Skin of body (tissue), 2 donors: ENCODE measurements around the gene ABCA1. TPM values are rescaled to one million over a fixed set of nuclear protein-coding genes. Genes with fewer than 3 reads are reported as not detected.

Experiments used
- DNase-seq: peaks from one replicate; lab custom pipeline; 2025; lab: John Stamatoyannopoulos, UW
- total RNA-seq: library from RNA; depleted of rRNA; stranded (reverse); fragments of >200 nt; gene quantifications from one replicate; pipeline ENCODE4 v1.2.3, GENCODE V29; 2014

The ABCA1 gene
- total RNA-seq, 1 donor from 2014 or later = 61.2 TPM

DNA sequence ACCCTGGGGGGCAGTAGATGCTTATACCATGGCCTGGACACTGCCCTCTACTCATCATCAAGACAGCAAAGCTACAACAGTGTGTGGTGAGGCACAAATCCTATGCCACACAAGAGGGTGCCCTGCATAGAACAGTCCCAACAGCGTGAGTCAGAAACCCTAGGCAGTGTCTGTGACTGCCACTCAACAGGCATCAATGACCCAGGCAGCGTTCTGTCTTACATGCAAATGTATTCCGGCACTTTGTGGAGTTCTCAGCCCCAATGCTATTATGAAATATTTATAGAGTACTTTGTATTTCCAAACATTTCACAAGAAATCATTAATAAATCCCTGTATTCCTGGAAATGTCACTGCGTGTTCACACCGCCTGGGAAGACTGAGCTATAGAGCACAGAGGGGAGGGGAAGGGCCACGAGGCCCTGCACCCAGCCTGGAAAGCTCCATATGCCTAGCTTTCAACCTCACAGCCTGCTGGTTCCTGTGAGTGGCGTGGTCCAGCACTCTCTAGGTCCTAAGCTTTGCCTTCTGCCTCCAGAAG lies 86.3 kb downstream of the ABCA1 start:
- no peak for DNase-seq

DNA sequence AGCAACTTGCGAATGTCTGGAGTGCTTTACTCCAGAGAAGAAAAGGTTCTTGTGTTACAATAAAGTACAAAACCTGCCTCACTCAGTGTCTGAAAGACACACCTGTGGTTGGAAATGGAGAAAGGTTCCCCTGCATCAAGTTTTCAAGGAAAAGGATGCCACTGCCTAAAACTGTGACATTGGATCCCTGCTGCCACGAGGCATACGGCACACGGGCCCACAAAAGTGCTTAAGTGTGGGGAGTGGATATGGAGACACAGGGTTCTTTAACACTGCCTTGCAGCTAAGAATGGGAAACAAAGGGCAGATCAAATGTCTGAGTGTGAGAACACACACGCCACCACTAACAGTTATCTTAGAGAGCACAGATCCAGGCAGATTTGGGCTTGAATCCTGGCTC lies 89.0 kb downstream of the ABCA1 start:
- DNase-seq = no peak

DNA sequence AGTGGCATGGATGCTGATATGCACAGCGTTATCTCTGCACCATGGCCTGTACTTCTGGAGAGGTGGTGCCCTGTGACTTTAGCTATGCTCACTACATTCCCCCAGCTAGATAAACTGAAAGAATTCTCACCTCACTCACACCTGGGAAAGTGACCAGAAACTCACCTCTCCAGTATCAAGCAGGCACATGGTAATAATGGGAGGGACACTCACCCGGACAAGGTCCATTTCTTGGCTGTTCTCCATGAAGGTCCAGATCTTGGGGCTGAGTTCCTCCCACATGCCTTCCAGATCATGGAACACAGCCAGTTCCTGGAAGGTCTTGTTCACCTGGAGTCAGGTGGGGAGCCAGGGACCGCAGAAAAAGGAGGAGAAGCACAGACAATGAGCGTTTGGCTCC lies 91.2 kb downstream of the ABCA1 start:
- no peak for DNase-seq

DNA sequence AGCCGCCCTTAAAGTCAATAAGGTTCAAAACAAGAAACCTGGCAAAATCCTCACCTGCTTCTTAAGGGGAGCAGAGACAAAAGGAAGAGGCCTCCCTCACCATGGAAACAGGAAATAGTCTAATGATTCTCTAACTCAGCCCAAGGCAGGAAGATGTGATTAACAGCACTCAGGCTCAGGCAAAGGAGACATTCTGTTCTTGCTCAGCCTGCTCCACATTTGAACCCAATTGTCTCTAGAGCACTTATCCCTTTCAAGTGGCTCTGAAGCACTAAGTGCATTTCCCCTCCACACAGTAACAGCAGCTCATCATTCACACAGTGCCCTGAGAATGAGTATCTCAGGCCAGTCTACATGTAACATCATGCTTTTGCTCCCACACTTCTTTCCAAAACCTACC lies 91.7 kb downstream of the ABCA1 start:
- DNase-seq = no peak

DNA sequence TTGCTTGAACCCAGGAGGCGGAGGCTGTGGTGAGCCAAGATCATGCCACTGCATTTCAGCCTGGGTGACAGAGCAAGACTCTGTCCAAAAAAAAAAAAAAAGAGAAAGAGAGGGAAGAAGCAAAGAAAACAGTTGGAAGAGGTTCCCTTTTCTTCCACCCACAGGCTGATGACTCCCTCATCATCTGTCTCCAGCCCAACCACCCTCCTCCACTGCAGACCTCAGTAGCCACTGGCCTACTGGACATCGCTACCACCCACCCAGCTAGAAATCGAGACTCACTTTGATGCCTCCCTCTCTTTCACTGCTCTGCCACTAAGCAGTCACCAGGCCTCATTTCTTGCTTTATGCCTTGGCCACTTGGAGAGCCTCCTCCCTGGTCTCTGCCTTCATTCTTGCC lies 92.8 kb downstream of the ABCA1 start:
- DNase-seq = no peak

DNA sequence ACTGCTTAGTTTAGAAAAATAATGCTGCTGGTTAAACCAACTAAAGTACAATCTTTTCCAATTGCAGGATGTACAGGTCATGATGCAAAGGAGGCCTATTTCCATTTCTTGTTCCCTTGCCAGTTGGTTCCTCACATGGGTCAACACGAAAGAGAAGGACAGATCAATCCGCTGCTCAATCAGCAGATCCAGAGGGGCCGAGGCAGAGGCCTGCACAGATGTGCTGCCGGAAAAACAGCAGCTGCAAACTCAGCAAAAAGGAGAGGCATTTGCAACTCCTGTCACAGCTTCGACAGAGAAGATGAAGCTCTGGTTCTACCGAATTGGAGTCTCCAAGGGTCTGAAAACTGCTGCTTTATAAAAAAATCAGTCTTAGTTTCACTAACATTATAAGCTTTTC lies 94.3 kb downstream of the ABCA1 start:
- DNase-seq = no peak

DNA sequence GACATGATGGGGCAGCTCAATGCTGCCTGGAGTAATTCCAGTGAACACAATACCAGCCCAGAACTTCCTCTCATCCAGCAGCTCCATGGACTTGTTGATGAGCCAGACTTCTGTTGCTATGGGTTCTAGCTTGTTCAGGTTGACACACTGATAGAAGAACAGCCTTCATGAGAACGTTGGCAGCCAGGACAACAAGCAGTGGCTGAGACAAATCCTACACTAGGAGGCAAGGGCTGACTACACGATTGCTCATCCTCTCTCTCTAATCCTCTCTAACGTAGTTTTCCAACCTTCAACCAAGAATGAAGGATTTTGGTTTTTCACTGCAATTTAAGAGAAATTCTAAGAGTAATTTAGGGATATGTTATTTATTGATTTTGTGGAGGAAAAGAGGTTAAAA lies 96.3 kb downstream of the ABCA1 start:
- DNase-seq = no peak

DNA sequence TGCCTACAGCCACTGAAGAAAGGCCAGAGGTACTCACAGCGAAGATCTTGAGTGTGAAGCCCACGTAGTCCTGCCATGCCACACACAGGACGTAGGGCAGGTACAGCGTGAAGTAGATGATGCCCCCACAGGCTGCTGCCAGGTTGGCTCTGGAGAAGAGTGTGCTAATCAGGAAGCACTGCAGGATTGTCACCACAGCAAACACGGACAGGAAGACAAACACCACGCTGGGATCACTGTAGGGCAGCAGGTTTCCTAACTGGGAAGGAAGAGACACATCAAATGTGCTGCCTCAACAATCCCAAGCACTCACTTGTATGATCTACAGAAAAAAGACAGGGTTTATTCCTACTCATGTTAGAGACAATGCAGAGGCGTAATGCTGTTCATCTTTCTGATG lies 101.0 kb downstream of the ABCA1 start:
- no peak for DNase-seq

DNA sequence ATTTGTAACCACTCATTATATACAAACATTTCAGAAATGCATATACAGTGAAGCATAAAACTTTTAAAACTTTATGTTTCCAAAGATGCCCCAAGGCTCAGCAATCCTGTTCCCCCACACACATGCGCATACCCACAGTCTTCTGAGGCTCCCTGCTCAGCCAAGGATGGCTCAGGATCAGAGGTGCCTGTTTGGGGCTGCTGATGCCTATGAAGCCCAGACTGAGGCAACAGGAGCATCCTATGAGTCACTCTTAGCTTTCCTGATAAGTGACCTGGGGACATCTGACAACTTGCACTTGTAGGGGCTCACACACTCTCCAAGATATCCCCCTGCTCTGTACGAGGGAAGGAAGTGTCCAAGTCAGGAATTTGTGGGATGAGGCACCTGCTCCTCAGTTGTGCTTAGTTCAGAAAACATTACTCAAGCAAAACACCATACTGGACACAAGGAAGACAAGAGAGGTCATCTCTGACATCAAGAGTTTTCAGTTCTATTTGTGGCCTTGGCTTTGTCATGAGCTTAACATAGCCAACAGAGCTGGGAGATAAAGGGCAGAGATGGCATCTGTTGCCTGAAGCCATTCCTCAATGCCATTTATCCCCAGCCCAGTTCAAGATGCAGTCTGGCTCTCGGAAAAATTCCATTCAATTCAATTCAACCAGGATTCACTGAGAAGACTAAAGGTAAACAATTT lies 101.7 kb downstream of the ABCA1 start:
- no peak for DNase-seq

DNA sequence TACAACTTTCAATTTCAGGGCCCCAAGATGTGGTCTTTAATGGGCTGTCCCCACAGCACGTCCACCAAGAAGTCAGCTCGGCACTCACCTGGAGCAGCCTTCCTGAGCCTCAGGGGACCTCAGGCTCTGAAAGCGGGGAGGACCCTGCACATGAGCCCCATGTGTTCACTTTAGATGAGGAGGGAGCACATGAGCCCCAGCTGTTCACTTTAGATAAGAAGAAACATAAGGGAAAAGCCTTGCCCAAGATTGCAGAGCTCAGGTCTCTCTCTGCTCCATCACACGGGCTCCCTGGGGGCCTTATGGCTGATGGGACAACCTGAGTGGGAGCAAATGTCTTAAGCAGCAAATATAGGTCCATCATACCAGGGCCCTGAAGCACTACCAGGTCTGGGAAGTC lies 107.6 kb downstream of the ABCA1 start:
- no peak for DNase-seq

DNA sequence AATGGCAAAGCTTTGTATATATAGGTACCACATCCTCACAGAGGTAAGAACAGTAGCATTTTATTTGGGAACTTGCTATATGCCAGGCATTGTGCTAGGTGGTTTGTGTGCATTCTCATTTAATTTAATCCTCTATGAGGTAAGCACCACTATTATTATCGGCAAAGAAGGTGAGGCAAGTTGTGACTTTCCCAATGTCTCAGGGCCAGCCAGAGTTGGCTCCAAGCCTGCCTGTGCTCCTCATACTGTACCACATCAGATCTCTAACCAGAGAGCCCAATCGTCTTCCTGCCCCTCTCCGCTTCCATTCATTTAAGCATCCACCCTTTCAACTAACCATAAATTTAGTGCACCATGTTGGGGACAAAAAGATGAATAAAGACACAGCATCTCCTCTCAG lies 108.9 kb downstream of the ABCA1 start:
- no peak for DNase-seq

DNA sequence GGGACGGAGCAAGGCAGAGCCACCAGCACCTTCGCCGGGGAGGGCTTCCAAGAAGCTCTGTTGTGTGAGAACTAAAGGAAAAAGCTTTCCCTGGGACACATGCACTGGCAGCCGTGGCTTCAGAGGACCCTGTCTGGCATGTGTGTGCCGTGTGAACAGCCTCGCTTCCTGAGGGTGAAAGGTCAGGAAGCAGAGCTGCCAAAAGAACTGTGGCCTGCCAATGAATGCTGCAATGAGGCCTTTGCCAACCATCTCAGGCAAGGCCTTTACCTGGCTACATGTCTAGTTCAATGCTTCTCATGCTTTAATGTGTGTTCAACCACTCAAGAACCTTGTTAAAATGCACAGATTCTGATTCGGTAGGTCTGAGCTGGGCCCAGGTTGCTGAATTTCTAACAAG lies 110.5 kb downstream of the ABCA1 start:
- no peak for DNase-seq

DNA sequence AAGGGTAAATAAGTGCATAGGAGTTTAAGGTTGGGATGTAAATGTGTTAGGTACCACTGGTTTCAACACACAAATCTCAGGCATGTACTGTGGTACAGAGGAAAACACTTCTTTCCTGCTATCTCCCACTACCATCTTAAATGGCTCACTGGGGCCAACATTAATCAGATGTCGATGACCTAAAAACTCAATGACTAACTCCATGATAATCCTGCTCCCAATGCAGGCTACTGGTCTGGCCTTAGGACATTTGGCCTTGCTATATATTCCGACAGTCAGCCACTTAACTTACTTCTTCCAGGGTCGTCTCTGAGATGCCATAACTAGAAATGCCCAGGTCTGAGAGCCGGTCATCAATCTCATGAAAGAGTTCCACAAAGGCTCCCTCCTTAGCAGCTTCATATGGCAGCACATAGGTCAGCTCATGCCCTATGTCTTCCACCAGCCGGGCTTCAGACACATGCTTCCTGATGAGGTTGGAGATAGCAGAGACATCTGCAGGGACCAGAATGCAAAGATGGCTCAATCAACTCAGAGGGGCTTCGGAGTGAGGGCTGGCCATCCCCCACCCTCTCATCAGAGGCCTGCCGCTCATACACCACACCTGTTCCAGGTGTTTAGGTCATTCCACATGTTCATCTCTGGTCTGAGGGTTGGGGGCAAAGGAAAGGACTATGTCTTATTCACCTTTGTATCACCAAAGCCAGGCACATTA lies 111.9 kb downstream of the ABCA1 start:
- DNase-seq = no peak

DNA sequence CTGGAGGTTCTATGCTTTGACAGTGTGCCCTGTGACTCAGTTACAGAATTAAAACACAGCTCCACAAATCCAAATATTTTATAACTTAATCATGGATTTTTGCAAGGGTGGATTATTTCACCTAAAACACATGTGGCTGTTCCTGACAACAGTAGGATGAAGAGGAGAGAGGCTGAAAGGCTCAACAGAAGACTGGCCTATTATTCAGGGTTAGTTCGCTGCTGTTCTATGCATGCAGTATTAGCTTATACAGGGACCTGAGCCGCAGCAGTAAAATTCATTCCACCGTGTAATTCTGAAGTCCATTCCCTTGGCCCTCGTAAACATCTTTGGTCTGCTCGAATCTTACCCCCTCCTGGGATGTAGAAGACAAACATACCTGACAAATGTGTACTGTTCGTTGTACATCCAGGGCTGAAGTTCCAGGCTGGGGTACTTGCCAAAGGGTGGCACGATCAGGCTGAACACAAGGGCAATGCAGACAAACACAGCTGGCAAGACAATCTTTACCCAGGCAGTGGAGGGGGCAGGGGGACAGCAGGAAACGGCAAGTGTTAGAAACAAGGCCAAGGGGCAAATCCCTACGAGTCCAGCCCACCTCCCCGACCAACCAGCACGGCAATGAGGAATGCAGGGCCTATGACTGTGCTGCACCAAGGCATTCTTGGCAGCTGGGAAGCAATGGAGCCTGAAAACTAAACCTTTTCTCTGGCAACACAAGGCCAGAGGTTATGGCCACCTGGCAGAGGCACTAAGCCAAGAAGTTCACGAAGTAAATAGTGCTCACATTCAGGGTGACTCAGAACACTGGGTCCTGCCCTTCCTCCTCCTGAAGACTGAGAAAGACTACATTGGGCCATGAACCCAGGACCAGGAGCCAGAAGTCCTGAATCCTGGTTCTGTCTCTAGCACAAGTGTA lies 117.3 kb downstream of the ABCA1 start:
- no peak for DNase-seq

DNA sequence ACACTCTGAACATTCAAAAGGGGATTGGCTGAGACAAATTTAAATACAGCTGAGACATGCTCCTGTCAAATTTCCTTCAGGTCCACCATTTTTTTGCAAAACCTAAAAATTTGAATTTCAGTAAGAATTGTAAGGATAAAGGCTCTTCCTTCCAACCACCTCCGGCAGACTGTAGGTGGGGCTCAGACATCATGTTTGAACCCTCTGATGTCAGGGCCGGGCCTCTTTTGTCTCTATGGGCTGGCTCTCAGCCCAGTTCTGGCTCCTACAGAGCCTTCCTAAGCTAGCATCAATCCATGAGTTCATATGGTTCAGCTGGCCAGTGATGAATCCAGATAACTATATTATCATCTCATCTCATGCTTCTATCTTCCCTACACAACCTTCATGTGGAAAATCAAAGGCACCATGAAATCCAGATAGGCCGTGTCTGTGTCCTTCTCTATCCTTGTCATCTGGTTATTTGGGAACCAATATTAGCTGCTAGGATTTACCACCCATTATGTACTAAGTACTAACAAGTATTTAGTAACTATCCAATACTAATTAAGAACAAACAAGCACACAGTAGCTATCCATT lies 119.8 kb downstream of the ABCA1 start:
- peak; percentile 13 for DNase-seq

DNA sequence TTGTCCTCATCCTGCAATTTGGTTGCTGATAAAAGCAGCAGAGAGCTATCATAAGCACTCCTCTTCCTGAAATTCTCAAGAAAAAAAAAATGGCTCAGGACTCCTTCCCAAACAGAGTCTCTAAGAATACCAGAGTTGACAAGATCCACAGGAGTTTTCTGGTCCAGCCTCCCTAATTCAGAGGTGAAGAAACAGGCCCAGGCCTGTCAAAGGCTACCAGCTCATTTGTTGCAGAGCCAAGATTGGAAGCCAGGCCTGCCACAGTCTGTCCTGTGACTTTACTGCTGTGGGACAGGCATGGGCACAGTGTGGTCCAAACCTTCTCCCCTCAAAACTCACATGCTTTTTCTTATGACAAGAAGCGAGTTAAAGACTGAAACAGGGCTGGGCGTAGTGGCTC lies 122.5 kb downstream of the ABCA1 start:
- DNase-seq = no peak

DNA sequence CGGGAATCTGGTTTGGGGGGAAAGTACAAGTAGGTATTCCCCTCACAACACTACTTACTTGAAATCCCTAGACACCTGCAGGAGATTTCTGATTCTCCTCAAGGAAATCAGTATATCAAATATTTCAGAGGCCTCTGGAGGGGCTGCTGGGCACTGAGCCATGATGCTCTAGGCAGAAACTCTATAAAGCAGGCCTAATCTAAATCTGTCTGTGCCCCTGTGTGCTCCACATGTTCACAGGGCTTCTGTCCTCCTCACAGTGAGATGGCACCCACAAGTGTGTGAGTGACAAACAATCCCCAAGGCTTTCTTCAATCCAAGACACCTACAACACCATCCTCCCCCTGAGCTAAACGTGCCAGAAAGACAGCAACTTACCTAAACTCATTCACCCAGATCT lies 125.0 kb downstream of the ABCA1 start:
- DNase-seq = no peak

DNA sequence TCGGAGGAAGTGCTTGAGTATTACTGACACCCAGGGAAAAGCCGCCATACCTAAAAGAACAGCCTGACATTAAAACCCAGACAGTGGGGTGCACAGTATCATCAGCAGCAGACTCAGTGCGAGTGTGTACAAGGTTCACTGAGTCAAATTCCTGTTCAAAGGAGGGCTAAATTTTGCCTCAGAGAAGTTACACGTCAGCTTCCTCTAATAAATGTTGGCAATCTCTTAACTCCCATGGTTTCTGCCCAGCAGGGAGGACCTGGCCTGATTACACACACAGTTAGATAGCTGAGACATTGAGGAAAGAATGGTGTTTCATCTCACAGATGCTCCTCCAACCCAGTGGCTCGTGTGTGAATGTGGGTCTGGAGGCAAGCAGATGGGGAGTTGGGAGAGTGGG lies 125.8 kb downstream of the ABCA1 start:
- DNase-seq = no peak

DNA sequence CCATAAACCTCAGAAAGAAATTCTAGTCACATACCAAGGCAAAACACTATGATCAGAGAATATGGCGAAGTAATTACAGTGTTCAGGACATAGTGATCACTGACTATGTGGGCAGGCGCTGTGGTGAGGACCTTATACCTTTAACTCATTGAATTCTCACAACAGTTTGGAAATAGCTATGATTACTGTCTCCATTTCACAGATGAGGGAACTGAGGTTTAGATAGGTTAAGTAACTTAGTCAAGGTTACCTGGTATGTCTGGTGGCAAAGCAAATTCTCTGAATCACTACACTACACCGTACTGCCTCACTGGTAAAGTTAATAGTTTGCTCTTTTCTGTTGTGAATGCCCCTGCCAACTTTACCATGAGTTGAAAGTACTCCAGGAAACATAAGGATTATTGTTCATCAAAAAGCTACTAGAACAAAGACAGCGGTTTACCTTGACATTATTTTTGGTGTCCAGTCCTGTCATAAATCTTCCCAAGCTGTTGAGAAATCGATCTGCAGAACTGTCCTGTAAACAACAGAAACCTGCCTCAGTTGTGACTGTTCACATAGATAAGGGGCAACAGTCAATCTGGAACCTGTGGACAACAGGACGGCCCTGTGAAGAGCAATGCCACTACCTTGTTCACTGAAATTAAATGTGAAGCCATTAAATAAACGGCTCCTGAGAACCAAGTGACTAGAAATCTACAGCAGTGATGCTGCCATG lies 127.7 kb downstream of the ABCA1 start:
- no peak for DNase-seq

DNA sequence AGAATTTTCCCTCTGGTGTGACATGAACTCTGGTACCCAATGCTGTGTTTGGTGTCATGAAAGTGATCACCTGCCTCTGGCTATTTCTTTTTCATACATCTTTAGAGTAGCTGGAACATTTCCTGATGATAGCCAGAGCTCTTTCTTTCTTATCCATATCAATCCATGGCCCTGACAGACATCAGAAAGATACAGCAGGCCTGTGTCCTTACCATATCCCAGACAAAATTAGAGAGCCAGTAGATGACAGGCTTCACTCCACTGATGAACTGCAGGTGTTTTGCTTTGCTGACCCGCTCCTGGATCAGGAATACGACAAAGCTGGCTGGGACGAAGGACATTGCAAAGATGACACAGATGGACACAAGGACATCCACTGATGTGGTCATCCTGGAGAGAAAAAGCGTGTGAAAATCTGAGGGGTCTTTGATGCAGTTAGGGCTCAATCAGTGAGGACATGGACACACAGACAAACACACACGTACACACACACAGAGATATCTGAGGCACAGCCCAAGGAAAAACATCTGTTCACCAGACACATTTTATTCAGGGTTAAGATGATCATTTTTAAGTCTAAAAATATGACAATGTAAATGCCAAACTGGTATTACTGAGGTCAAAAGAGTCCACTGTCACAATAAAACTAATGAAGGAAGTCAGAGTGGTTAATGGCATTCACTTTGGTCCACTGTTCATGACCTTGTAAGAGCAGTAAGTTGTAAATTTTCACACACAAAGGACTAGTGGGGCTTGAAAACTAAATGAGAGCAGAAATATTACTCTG lies 129.6 kb downstream of the ABCA1 start:
- DNase-seq = peak; percentile 8
